ENCODE results near the gene SULT1E1. TPM values are rescaled to one million over a fixed set of nuclear protein-coding genes. Genes with fewer than 3 reads are reported as not detected.

Gene SULT1E1
- total and polyA plus RNA-seq, 10 donors: not detected

DNA sequence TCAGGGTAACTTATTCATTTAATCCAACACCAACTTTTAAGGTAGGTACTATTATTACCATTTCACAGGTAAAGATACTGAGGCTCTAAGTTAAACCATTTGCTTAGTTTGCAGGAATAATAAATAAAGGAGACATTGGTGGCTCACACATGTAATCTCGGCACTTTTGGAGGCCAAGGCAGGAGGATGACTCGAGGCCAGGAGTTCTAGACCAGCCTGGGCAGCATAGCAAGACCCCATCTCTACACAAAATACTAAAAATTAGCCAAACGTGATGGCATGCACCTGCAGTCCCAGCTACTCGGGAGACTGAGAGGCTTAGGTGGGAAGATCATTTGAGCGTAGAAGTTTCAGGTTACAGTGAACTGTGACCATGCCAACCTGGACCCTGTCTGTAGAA is 37.7 kb downstream of the SULT1E1 start:
- intact Hi-C loops (cut with DNase I; ENCODE audit: low total_unique reads): no loop called here
- 72 to 92% (median 85%) methylated on average over 5 of the region's 5 CpGs for WGBS, 5 donors

DNA sequence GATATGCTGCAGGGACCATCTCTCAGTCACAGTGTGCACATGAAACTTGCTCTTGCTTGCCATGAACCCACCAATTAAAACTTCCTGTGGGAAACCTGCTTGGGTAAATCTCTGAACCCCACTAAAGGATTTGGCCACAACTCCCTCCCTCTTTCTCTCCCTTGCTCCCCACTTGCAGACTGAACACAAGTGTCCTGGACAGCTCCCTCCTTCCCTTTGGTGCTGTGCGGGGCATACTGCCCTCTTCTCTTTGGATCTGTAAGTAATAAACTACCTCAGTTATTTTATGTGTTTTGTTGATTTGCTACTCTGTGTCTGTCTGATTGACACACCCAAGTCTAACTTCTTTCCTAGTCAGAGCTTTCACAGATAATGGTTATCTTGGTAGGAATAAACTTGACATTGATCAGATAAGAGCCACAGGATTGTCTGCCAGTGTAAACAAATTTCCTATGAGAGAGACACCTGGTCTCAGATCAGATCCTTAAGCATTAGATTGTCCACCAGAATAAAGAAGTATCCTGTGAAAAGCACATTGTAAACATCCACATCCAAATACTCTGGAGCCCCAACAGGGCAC is 41.8 kb downstream of the SULT1E1 start:
- DNase-seq: no peak
- intact Hi-C loops (cut with DNase I; ENCODE audit: low total_unique reads): loop anchor here (10.0 kb wide), 1 partner anchor 123 kb away; no protein-coding TSS in a partner anchor
- 93 to 100% (median 96%) methylated on average over 1 of the region's 1 CpG for WGBS, 5 donors
- Histone ChIP-seq H3K9me3 (no peaks in the 10 kb centered on the region), H3K27me3 (replicated peaks in 1 of 7) (no peaks in the 10 kb centered on the region), H3K36me3 (no peaks in the 10 kb centered on the region), H3K27ac (no peak overlapping the region), H3K4me1 (peaks cover 0 to under 1% (median 0%) of the 10 kb centered on the region in 6 donors), H3K4me3 (no peak overlapping the region)
- TF ChIP-seq POLR2A (IDR thresholded peaks at IDR 0.05): no peak
- TF ChIP-seq, protein P1, sequence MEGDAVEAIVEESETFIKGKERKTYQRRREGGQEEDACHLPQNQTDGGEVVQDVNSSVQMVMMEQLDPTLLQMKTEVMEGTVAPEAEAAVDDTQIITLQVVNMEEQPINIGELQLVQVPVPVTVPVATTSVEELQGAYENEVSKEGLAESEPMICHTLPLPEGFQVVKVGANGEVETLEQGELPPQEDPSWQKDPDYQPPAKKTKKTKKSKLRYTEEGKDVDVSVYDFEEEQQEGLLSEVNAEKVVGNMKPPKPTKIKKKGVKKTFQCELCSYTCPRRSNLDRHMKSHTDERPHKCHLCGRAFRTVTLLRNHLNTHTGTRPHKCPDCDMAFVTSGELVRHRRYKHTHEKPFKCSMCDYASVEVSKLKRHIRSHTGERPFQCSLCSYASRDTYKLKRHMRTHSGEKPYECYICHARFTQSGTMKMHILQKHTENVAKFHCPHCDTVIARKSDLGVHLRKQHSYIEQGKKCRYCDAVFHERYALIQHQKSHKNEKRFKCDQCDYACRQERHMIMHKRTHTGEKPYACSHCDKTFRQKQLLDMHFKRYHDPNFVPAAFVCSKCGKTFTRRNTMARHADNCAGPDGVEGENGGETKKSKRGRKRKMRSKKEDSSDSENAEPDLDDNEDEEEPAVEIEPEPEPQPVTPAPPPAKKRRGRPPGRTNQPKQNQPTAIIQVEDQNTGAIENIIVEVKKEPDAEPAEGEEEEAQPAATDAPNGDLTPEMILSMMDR (IDR thresholded peaks at IDR 0.05 in 8 of 11, conservative IDR thresholded peaks at IDR 0.05 in 3 of 11): no peak

More for the DNA sequence above, 37.7 kb downstream of the SULT1E1 start:
- Histone ChIP-seq H3K4me3 (no peak overlapping the region), H3K4me1 (peaks cover 0 to 6% (median 0%) of the 10 kb centered on the region in 6 donors), H3K36me3 (no peaks in the 10 kb centered on the region), H3K27me3 (replicated peaks in 1 of 7) (no peaks in the 10 kb centered on the region), H3K27ac (no peak overlapping the region), H3K9me3 (peaks cover 0 to 6% (median 0%) of the 10 kb centered on the region in 8 donors)
- TF ChIP-seq POLR2AphosphoS5 (IDR thresholded peaks at IDR 0.05): no peak
- TF ChIP-seq, protein P1 (IDR thresholded peaks at IDR 0.05 in 8 of 11, conservative IDR thresholded peaks at IDR 0.05 in 3 of 11): no peak
- no peak for TF ChIP-seq POLR2A (IDR thresholded peaks at IDR 0.05)
- no peak for DNase-seq

DNA sequence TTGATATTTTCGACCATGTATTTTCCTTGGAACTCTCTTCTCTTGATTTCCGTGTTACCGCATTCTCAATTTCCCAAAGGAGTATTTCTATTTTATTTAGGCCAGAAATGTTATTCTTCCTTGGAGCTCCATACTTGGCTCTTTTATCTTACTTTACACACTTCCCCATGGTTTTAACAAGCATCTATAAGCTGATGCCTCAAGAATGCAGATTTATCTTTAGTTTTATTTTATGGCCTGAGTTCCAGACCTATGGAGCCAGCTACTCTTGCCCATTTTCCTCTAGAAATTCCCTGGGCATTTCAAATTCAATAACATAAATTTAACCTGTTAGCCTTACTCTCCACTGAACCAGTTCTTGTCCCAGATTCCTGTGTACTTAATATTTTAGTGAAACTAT is 43.7 kb downstream of the SULT1E1 start:
- no peak for DNase-seq

DNA sequence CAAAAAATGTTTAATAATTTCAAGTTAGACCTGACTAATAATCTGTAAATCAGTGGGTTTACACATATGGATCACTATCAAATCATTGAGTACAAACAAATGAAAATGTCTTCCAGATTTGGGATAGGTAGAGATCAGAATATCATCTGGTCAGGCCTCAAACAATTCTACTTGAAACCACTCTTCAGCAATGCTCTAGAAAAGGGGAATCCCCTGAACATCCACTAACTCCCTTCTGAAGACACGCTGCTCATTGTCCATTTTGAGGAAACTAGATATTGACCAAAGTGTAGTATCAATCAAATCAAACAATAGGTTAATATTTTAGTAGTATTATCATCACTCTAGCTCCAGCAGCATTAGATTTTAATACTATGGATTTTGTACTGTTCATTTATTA is 46.3 kb downstream of the SULT1E1 start:
- intact Hi-C loops (cut with DNase I; ENCODE audit: low total_unique reads): loop anchor here (10.0 kb wide), 1 partner anchor 119 kb away; no protein-coding TSS in a partner anchor
- no peaks in the 10 kb centered on the region for H3K27me3 ChIP-seq (replicated peaks in 1 of 7)
- TF ChIP-seq, protein P1 (IDR thresholded peaks at IDR 0.05 in 8 of 11, conservative IDR thresholded peaks at IDR 0.05 in 3 of 11): no peak
- TF ChIP-seq POLR2A (IDR thresholded peaks at IDR 0.05): no peak
- TF ChIP-seq POLR2AphosphoS5 (IDR thresholded peaks at IDR 0.05): no peak
- no peak for DNase-seq
- H3K4me3 ChIP-seq: no peak overlapping the region
- no peaks in the 10 kb centered on the region for H3K36me3 ChIP-seq
- no peak overlapping the region for H3K27ac ChIP-seq
- H3K9me3 ChIP-seq: no peaks in the 10 kb centered on the region
- H3K4me1 ChIP-seq: no peaks in the 10 kb centered on the region
- 61 to 79% (median 67%) methylated on average over 1 of the region's 1 CpG for WGBS, 5 donors

More for the DNA sequence above, 43.7 kb downstream of the SULT1E1 start:
- Histone ChIP-seq H3K9me3 (no peaks in the 10 kb centered on the region), H3K27me3 (replicated peaks in 1 of 7) (no peaks in the 10 kb centered on the region), H3K27ac (no peak overlapping the region), H3K36me3 (no peaks in the 10 kb centered on the region), H3K4me3 (no peak overlapping the region), H3K4me1 (no peaks in the 10 kb centered on the region)
- intact Hi-C loops (cut with DNase I; ENCODE audit: low total_unique reads): loop anchor here (10.0 kb wide), 1 partner anchor 121 kb away; no protein-coding TSS in a partner anchor
- TF ChIP-seq POLR2AphosphoS5 (IDR thresholded peaks at IDR 0.05): no peak
- 84 to 98% (median 94%) methylated on average over 3 of the region's 3 CpGs for WGBS, 5 donors

Data from spleen (tissue), 11 donors.